ENCODE results near the gene SLC44A5.

DNA sequence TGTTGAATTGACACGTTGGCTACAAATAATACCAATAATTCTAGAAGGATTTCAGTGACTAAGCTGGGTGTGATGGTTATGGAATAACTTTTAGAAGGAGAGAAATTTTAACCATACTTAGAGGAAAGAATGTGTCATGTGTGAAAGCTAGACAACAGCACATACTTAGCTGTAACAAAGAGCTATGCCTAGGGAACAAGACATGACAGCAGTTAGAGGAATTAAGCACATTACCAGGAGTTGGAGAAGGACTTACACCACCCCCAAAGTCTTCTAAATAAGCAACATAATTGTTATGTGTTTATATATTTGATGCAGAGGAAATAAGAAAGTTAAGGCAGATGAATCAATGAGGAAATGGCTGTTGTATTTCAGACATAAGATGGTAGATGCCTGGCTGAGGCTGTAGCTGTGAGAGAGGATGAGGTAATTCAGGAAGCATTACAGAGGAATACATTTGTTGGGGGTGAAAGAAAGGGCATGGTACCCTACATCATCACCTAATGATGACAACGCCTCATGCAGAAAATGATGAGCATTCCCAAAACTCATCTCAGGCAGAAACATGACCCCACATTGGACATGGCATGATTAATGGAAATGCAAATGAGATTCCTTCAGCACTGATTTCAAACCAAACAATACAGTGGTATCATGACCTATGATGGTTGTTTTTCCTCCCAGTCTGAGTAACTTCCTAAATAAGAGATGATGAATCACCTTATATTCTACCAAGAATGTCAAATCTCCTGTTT, 265.2 kb downstream of the SLC44A5 start:
- TF ChIP-seq, protein P1, sequence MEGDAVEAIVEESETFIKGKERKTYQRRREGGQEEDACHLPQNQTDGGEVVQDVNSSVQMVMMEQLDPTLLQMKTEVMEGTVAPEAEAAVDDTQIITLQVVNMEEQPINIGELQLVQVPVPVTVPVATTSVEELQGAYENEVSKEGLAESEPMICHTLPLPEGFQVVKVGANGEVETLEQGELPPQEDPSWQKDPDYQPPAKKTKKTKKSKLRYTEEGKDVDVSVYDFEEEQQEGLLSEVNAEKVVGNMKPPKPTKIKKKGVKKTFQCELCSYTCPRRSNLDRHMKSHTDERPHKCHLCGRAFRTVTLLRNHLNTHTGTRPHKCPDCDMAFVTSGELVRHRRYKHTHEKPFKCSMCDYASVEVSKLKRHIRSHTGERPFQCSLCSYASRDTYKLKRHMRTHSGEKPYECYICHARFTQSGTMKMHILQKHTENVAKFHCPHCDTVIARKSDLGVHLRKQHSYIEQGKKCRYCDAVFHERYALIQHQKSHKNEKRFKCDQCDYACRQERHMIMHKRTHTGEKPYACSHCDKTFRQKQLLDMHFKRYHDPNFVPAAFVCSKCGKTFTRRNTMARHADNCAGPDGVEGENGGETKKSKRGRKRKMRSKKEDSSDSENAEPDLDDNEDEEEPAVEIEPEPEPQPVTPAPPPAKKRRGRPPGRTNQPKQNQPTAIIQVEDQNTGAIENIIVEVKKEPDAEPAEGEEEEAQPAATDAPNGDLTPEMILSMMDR (IDR thresholded peaks at IDR 0.05 in 2 of 3, conservative IDR thresholded peaks at IDR 0.05 in 1 of 3; ENCODE audit: control insufficient read depth in 2 of 3, extremely low read depth in 1 of 3, insufficient read depth in 1 of 3, low read depth in 3 of 3, low read length in 3 of 3), result no peak
- no peak for TF ChIP-seq ATF7 (IDR thresholded peaks at IDR 0.05; ENCODE audit: low read depth)
- no peak for TF ChIP-seq POLR2AphosphoS5 (IDR thresholded peaks at IDR 0.05; ENCODE audit: low read length)
- TF ChIP-seq EP300 (IDR thresholded peaks at IDR 0.05; ENCODE audit: borderline replicate concordance in 1 of 2, control insufficient read depth in 1 of 2, low read depth in 2 of 2, low read length in 2 of 2), result no peak
- TF ChIP-seq GATAD2B (conservative IDR thresholded peaks at IDR 0.05; ENCODE audit: low read depth), result no peak
- TF ChIP-seq CREM (IDR thresholded peaks at IDR 0.05; ENCODE audit: low read depth), result no peak
- no peak for TF ChIP-seq ZNF274 (IDR thresholded peaks at IDR 0.05; ENCODE audit: insufficient read depth, insufficient read length)
- TF ChIP-seq CHD2 (IDR thresholded peaks at IDR 0.05; ENCODE audit: borderline replicate concordance, low read depth, low read length), result no peak
- no peak for TF ChIP-seq ESRRA (IDR thresholded peaks at IDR 0.05; ENCODE audit: low read length)
- no peak for TF ChIP-seq SMAD1 (IDR thresholded peaks at IDR 0.05; ENCODE audit: low read depth, partially characterized antibody)
- TF ChIP-seq KDM1A (IDR thresholded peaks at IDR 0.05; ENCODE audit: borderline replicate concordance), result no peak
- no peak for TF ChIP-seq CREB1 (IDR thresholded peaks at IDR 0.05; ENCODE audit: low read depth)

All from GM12878 (cell line).